HG03159 (cell line): ENCODE data around the gene MYO18B.

Source experiments
- ATAC-seq: cut with Tn5 transposase; IDR thresholded peaks from one replicate; pipeline ENCODE4 v1.9.1; 2021; ENCODE audit warnings: mild to moderate bottlenecking, moderate library complexity; ENCODE audit not compliant: unreplicated experiment

MYO18B gene

DNA sequence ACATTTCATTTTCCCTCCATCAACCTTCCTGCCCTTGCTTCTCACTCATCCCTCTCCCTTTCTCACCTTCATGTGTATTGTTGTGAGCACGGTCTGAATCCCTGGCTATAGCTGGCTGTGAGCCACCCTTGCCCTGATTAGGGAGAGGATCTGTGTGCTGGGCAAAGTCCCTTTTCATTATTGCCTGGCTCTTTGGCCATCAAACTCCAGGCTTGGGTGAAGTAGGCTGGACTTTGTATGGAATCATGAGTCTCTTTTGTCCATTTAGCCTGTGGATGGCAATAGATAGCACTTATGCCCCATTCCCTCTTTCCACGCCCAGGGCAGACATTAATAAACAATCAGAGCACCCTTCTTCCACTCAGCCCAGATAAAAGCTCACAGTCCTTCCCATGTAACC, 6.7 kb downstream of the MYO18B start:
- ATAC-seq: no peak

DNA sequence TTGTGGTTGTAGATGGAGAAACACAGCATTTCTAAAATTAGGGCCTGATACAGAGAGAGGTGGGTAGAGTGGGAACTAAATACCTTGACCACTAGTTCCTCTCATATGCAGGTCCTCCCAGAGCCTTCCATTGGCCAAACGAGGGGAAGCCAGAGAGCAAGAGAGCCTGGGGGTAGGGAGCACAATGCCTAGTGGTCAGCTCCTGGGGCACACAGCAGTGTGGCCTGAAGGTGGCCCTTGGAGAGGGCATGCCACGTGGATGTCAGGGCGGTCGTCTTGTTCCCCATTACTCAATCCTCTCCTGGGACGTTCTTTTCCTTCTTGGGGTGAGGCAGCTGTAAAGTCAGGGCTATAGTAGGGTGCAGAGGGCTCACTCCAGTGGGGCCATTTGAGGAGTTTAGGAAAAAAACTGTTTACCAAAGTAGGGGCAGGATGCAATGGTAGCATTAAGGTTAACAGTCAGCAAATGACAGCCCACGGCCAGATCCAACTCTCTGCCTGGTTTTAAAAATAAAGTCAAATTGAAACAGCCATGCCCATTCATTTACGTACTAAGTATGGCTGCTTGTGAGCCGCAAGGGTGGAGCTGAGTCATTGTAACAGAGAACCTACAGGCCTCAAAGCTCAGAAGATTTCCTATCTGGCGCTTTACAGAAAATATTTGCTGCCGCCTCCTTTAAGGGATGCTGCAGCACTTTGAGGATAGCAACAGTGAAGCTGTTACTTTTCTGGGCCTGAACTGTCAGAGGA, 7.6 kb downstream of the MYO18B start:
- no peak for ATAC-seq

DNA sequence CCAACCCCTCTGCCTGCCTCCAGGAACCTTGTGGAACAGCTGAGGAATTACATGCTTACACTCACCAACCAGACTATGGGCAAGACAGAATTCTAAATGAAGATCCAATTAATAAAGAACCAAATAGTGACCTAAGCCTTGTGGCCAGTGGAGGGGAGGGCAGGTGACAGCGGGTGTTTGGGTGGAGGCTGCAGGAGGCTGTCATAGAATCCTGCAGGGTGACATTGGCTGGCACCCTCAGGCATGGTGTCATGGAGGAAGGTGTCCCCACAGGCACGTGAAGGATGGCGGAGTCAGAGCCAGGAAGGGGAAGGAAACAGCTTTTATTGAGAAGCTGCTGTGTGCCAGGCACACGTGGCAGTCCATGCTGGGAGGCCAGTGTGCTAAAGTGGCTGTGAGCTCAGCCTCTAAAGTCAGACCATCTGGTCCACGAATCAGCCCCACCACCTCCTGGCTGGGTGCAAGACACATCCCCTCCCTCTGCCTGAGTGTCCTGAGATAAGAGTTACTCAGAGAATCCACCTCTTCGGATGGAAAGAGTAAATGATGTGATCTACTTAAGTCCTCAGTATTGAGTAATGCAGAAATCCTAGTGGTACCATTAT, 8.7 kb downstream of the MYO18B start:
- ATAC-seq: no peak

DNA sequence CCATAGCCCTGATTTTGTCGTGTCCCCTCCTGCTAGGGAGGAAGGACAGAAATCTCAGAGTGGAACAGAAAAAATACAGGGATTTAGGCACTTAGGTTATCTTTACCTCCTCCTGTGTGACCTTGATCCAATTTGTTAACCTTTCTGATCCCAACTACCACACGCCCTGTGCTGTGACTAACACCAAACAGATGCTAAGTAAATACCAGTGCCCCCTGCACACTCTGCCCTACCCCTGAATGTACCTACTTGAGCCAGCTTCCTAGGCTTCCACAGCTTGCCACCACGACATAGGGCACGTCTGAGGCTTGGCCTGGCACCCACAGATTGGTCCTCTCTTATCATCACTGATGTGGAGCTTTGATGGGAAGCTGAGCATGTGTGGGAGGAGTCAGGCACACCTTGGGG, 9.2 kb downstream of the MYO18B start:
- no peak for ATAC-seq

DNA sequence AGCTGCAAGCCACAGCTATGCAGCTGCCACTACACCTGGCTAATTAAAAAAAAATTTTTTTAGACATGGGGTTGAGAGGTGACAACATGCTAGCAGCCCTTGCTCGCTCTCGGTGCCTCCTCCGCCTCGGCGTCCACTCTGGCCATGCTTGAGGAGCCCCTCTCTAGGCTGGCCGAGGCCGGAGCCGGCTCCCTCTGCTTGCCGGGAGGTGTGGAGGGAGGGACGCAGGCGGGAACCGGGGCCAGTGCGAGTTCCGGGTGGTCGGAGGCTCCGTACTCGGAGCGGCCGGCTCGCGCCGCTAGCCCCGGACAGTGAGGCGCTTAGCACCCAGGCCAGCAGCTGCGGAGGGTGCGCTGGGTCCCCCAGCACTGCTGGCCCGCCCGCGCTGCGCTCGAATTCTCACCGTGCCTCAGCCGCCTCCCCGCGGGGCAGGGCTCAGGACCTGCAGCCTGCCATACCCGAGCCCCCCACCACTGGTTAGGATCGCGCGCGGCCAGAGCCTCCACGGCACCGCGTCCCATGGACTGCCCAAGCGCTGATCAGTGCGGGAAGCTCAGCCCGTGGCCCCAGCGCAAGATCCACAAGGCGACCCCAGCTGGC, 10.7 kb downstream of the MYO18B start:
- ATAC-seq: no peak

DNA sequence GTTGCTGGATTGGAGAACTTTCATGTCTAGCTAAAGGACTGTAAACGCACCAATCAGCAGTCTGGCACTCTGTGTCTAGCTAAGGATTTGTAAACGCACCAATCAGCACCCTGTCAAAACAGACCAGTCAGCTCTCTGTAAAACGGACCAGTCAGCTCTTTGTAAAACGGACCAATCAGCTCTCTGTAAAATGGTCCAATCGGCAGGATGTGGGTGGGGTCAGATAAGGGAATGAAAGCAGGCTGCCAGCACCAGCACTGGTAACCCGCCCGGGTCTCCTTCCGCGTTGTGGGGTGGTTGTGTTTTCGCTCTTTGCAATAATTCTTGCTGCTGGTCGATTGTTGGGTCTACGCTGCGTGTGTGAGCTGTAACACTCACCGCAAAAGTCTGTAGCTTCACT, 11.3 kb downstream of the MYO18B start:
- ATAC-seq: no peak

DNA sequence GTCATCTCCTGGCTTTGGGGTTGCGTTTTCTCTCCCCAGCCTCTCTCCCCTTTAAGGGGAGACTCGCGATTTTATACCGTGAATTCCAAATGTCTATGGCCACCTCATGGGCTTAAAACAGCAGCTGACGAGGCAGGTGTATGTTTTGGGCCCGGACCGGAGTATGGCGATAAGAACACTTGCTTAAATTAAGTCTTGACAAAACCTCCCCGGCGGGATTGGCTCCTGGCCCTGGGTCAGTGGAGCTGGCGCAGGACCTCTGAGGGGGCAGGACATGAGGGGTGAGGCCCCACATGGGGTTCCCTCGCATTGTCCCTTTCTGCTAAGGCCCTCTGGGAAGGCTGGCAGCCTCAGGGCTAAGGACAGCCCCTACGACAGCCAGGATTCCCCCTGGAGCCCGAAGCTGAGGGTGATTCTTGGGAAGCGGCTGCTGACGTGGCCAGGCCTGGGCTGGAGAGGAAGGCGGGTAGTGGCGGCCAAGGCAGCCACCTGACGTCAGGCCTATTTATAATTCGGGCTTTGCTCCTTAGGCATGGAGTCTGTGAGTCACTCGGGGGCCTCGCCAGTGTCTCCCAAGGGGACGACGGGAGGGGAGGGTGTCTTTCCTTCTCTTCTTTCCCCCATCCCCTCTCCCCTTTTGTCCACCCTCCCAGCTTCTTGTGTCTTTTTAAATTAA, 12.7 kb downstream of the MYO18B start:
- no peak for ATAC-seq

DNA sequence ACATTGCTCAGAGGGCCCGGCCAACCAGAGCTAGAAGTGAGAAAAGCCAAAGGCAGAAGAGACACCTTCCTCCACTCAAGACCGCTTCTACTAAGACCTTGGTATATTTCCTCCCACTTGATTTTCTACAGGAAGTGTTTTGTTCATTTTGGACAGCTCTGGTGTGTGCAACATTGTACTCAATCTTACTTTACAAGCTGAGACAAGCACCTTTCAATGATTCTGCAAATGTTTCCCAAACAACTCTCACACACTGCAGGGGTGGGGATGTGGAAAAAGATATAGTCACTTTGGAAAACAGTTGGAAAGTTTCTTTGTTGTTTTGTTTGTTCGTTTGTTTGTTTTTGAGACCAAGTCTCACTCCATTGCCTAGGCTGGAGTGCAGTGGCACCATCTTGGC, 15.7 kb downstream of the MYO18B start:
- ATAC-seq: no peak

DNA sequence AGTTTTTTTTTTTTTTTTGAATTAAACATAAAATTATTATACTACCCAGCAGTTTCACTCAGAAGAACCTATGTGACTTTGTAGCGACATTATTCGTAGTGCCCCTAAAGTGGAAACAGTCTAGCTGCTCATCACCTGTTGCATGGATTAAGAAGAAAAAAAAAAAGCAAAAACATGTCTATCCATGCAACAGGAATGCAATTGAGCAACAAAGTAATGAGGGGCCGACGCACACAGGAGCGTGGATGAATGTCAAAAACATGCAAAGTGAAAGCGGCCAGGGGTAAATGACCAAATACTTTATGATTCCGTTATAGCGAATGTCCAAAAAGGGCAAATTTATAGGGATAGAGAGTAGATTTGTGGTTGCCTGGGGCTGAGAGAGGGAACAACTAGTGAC, 16.3 kb downstream of the MYO18B start:
- no peak for ATAC-seq

DNA sequence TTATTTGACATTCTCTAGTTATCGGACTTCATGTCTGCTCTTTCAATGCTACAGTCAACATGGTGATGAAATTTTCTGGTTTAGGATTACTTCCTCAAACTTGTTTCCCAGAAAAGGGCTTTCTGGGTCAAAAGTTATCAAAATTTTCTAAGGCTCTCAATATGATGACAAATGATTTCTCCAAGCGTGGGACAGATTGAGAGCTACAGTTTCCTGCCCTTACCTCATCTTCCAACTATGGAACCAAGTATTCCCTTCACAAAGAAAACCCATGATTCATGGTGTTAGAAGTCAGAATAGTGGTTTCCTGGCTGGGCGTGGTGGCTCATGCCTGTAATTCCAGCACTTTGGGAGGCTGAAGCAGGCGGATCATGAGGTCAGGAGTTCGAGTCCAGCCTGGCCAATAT, 17.8 kb downstream of the MYO18B start:
- no peak for ATAC-seq

DNA sequence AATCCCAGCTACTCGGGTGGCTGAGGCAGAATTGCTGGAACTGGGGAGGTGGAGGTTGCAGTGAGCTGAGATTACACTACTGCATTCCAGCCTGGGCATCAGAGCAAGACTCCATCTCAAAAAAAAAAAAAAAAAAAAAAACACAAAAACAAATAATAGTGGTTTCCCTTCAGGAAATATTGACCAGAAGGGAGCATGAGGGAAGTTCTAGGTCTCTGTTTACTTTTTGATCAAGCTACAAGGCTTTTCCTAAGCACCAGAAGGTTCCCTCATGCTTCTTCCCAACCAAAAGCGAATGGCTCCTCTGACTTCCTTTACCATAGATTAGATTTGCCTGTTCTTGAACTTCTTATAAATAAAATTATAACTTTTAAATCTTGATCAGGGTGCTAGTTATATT, 18.3 kb downstream of the MYO18B start:
- no peak for ATAC-seq

DNA sequence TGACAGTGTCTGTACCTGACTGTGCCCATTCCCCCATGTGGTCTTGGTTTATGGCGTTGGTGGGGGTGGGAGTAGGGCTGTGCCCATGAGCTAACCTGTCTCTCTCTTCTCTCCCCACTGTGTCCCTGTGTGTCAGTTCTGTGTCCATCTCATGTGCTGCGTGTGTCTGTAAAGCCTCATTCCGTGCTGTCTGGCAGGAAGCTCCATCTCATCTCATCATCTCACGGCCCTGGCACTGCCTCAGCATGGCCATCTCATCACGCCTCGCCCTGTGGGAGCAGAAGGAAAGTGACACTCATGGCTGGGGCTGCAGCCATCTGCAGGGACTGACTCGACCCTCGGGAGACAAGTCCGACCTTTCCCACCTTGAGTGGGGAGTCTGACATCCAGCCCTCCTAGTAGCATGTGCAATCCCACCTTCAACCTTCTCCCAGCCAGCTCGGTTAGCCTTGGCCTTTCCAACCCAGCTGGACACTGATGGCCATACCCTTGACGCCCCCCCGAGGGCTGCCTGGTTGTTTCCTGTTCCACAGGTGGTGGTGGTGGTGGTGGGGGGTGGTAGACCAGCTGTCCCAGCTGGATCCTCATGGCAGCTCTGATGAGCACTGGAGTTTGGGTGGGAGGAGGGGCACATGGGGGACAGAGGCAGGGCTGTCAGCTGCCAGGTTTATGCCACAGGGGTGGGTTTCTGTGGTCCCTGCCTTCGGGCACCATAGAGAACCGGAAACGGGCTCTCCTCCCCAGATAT, 19.0 kb downstream of the MYO18B start:
- ATAC-seq: no peak

DNA sequence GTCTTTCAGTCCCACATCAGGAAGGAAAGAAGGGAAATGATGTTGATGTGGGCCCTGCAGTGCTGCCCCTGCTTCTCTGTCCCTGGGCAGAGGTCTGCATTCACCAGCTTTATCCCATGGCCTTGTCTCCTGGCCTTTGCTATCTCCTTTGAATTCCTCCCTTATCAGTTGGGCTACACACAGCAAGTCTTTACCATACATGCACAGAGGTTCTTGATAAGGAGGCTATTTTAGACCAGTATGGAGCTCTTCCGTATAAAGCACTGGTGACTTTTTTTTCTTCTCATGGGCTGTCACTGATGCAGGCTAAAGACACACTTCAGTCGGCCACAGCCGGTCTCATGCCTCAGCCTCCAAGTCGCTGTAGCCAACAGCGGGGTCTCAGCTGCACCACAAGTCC, 20.2 kb downstream of the MYO18B start:
- ATAC-seq: no peak

DNA sequence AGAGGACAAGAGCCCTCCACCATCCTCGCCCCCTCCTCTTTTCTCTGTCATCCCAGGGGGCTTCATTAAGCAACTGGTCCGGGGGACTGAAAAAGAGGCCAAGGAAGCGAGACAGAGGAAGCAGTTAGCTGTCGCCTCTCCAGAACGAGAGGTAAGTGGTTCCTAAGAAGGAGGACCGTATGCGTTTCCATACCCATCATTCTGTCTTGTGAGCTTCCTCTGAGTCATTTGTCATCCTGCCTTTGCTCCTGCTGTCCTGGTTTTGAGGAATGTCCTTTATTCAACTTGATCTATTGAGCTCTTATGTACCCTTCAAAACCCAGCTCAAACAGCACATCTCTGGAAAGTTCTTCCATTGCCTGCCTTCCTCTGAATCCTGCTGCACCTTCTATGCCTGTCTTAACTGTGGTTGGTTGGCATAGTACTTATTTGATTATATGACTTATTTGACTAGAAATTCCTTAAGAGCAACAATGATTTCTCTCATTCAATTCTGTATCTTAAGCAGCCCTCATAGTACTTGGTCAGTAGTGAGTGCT, 21.3 kb downstream of the MYO18B start:
- ATAC-seq: no peak

DNA sequence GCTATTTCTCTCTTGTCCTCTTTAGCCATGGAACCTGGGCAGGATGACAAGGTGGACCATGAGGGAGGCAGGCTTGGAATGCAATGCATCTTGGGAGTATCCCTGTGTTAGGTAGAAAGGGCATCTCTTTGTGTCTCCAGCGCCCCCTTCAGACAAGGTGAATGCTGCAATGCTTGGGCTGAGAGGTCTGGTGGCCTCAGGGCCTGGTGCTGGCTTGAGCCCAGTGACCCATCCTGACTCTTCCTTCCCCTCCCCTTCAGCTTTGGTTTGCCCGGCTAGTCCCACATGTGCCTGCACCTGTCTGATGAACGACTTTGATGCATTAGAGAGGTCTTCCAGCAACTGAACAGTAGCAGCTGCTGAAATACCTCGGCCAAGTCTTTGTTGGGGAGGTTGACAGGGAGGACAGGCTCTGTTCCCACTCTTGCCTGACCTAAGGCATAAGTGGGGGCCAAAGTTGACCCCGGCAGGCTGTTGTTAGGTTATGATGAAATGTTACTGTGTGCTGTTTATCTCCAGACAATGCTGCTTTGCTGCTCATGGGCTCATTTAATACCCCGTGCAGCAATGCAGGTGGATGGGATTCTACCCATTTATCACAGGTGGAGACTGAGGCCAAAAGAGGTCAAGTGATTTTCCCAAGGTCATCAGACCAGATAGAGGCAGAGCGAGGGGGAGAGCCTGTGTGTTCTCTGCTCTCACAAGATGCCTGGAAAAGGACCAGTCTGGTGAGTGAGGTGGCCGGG, 22.5 kb downstream of the MYO18B start:
- ATAC-seq: no peak

DNA sequence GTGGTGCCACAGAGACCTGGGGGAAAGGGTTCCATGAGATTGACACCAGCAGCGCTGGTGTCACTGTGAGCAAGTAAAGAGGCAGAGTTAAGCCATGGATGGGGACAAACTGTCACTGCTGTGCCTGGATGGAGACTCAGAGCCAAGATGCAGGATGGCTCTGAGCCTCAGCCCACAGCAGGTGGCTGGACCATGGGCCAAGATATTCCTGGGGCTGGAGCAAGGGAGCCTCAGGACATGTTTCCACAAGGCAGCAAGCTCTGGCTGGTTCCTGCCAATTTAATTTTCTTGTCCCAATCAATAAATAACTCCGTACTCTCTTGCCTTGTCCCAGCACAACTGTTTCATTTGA, 23.0 kb downstream of the MYO18B start:
- no peak for ATAC-seq

DNA sequence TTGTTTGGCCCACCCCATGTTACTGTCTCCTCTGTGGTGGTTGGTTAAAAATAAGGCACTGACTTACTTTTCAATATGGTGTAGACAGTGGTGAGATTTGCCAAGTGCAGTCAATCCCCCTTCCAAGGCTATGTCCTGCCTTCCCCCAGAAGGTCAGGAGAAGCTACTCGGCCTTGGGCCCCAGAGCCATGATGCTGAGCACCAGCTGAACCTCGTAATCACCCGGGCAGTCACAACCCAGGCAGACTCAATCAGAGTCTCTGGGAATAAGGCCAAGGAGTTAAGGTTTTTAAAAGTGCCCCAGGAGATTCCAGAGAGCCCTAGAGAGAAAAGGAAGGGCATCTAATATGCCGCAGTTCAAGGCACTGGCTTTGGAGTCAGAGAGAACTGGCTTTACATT, 23.8 kb downstream of the MYO18B start:
- no peak for ATAC-seq

DNA sequence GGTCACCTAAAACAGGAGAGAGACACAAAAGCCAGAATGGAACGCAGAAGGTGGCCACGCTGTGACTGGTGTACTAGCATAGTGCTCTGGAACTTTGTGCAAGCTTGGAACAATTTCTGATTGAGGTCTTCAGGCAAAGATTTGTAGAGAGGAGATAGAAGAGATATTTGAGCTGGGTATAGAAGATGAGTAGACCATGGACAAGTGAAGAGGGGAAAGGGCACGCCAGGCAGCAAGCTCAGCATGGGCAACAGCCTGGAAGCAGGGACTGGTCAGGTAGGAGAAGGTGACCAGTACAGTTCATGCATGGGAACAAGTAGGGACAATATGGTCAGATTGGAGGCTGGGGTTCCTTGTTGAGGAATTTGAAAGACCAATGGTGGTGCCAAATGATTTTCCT, 24.4 kb downstream of the MYO18B start:
- no peak for ATAC-seq

DNA sequence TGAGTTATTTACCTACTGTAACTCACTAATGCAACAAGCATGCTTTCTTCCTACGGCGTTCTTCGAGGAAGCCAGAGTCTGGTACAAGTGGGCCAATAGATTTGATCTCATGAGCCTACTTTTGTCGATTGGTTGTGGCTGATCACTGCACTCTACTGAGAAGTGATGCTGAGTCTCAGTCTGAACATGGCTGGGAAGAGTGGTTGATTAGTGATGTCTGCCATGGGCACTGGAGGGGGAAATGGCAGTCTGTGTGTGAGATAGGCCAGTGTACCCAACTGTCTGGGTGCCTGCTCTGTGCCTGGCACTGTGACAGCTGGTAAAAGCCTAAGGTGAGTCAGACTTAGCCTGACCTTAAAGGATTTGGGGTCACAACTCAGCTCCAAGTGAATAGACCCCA, 28.3 kb downstream of the MYO18B start:
- no peak for ATAC-seq

DNA sequence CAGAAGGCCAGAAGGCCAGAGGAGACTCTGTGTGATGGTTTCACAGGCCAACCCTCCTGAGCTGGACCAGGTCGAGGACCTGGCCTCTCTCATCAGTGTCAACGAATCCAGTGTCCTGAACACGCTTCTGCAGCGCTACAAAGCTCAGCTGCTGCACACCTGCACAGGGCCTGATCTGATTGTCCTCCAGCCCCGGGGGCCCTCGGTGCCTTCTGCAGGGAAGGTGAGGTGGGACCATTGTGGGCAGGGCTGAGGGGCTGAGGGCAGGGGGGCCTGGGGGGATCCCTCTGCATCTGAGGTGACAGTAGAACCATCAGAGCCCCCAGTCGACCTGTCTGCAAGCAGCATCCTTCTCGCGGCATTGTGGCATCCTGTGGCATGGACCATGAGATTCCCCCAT, 30.3 kb downstream of the MYO18B start:
- no peak for ATAC-seq
